Liver (tissue), 9 donors: ENCODE measurements around the gene MPPED2. TPM values are rescaled to one million over a fixed set of nuclear protein-coding genes. Genes with fewer than 3 reads are reported as not detected.

Source experiments
- DNase-seq: peaks from one replicate; pipeline ENCODE4 v3.0.0-alpha.2; 2017; ENCODE audit warnings: low spot score
- H3K27ac ChIP-seq, 2 donors: one replicate each; pipeline ENCODE4 v1.7.0; 2013; ENCODE audit warnings: inconsistent platforms in 2 of 2, low read length in 2 of 2, control low read depth in 1 of 2, low read depth in 1 of 2, mild to moderate bottlenecking in 1 of 2
- H3K27me3 ChIP-seq, 4 donors: one replicate each; pipeline versions ENCODE4 v1.6.1 to v1.7.0; 2013; ENCODE audit warnings: low read length in 3 of 4, inconsistent platforms in 1 of 4, mild to moderate bottlenecking in 1 of 4, moderate library complexity in 1 of 4; ENCODE audit not compliant: control insufficient read depth in 4 of 4, insufficient read depth in 4 of 4
- H3K36me3 ChIP-seq, 4 donors: one replicate each; pipeline versions ENCODE4 v1.6.1 to v1.7.0; 2013; ENCODE audit warnings: low read length in 3 of 4, mild to moderate bottlenecking in 3 of 4, low read depth in 1 of 4, moderate library complexity in 1 of 4; ENCODE audit not compliant: control insufficient read depth in 4 of 4, insufficient read depth in 3 of 4
- H3K4me1 ChIP-seq, 4 donors: one replicate each; pipeline versions ENCODE4 v1.6.1 to v1.7.0; 2013; ENCODE audit warnings: low read length in 3 of 4, mild to moderate bottlenecking in 3 of 4, moderate library complexity in 1 of 4; ENCODE audit not compliant: control insufficient read depth in 4 of 4, insufficient read depth in 4 of 4
- H3K4me3 ChIP-seq, 3 donors: one replicate each; pipeline versions ENCODE4 v1.6.1 to v1.7.0; 2013; ENCODE audit warnings: low read length in 3 of 3, control low read depth in 1 of 3, low read depth in 1 of 3, mild to moderate bottlenecking in 1 of 3
- H3K9ac ChIP-seq, 2 donors: one replicate each; pipeline ENCODE4 v1.7.0; 2013; ENCODE audit warnings: low read length in 2 of 2, mild to moderate bottlenecking in 2 of 2, moderate library complexity in 2 of 2, control low read depth in 1 of 2, low read depth in 1 of 2
- H3K9me3 ChIP-seq, 4 donors: one replicate each; pipeline versions ENCODE4 v1.6.1 to v1.7.0; 2013; ENCODE audit warnings: low read length in 3 of 4; ENCODE audit not compliant: control insufficient read depth in 4 of 4
- EGR1 ChIP-seq, 2 donors: IDR thresholded peaks; 2 replicates each; pipeline ENCODE4 v1.6.1; 2016 to 2018; ENCODE audit warnings: antibody characterized with exemption in 2 of 2, low read depth in 2 of 2
- FOXA1 ChIP-seq: IDR thresholded peaks from 2 replicates; pipeline ENCODE4 v1.6.1; 2016; ENCODE audit warnings: antibody characterized with exemption
- FOXA2 ChIP-seq: IDR thresholded peaks from 2 replicates; pipeline ENCODE4 v1.6.1; 2016; ENCODE audit warnings: antibody characterized with exemption
- GABPA ChIP-seq, 2 donors: IDR thresholded peaks in 1 of 2; conservative IDR thresholded peaks in 1 of 2; 2 replicates each; pipeline ENCODE4 v1.6.1; 2016; ENCODE audit warnings: antibody characterized with exemption in 2 of 2, mild to moderate bottlenecking in 1 of 2, moderate library complexity in 1 of 2
- HNF4G ChIP-seq: IDR thresholded peaks from 2 replicates; pipeline ENCODE4 v1.6.1; 2016; ENCODE audit warnings: antibody characterized with exemption
- JUND ChIP-seq, 2 donors: IDR thresholded peaks; 2 replicates each; pipeline ENCODE4 v1.6.1; 2016; ENCODE audit warnings: antibody characterized with exemption in 2 of 2
- NR2F2 ChIP-seq: IDR thresholded peaks from 2 replicates; pipeline ENCODE4 v1.6.1; 2016; ENCODE audit warnings: antibody characterized with exemption
- RAD21 ChIP-seq, 2 donors: IDR thresholded peaks; 2 replicates each; pipeline ENCODE4 v1.6.1; 2016; ENCODE audit warnings: antibody characterized with exemption in 2 of 2, mild to moderate bottlenecking in 2 of 2
- REST ChIP-seq: IDR thresholded peaks from 2 replicates; pipeline ENCODE4 v1.6.1; 2016; ENCODE audit warnings: antibody characterized with exemption, mild to moderate bottlenecking
- RXRA ChIP-seq, 2 donors: IDR thresholded peaks; 2 replicates each; pipeline ENCODE4 v1.6.1; 2017 to 2018; ENCODE audit warnings: antibody characterized with exemption in 2 of 2, mild to moderate bottlenecking in 1 of 2
- TAF1 ChIP-seq: conservative IDR thresholded peaks from 2 replicates; pipeline ENCODE4 v1.6.1; 2016; ENCODE audit warnings: antibody characterized with exemption, mild to moderate bottlenecking
- YY1 ChIP-seq: IDR thresholded peaks from 2 replicates; pipeline ENCODE4 v1.6.1; 2016; ENCODE audit warnings: antibody characterized with exemption, mild to moderate bottlenecking
- WGBS: extraction: QIAGEN DNeasy Blood & Tissue Kit; methylation state at CpG from one replicate; pipeline ENCODE4 v1.1.7; 2013; 5-methylcytosine and 5-hydroxymethylcytosine counted together
- polyA plus RNA-seq, 2 donors: library from polyadenylated mRNA; stranded (reverse) in 1 of 2; unstranded in 1 of 2; fragments of 200-250 nt in 1 of 2; fragments of >200 nt in 1 of 2; fragmentation: Nextera tagmentation in 1 of 2; extraction: Ambion mirVana in 1 of 2; gene quantifications; one replicate each; pipeline versions ENCODE4 v1.2.1 to v1.2.3, GENCODE V29; 2013 to 2015
- total RNA-seq, 2 donors: library from RNA; depleted of rRNA; stranded (reverse); fragments of >200 nt; gene quantifications; one replicate each; pipeline ENCODE4 v1.2.3, GENCODE V29; 2014
- TF ChIP-seq, protein P1 (sequence below): fragments of 150-350 bp; IDR thresholded peaks from 2 replicates; pipeline ENCODE4 v1.5.1; 2017; ENCODE audit warnings: improper control_type of control experiment, low read depth, low read length; ENCODE audit not compliant: missing input control
- TF ChIP-seq, protein P2 (sequence below): IDR thresholded peaks from 2 replicates; pipeline ENCODE4 v1.6.1; 2016; ENCODE audit warnings: antibody characterized with exemption
- TF ChIP-seq, protein P3 (sequence below): IDR thresholded peaks from 2 replicates; pipeline ENCODE4 v1.6.1; 2016; ENCODE audit warnings: antibody characterized with exemption
- TF ChIP-seq, protein P4 (sequence below): IDR thresholded peaks from 2 replicates; pipeline ENCODE4 v1.6.1; 2016; ENCODE audit warnings: antibody characterized with exemption
- donor health status: healthy.
- donor health status: healthy.
- donor health status: healthy.
- donor health status: healthy.
- donor health status: healthy.

The MPPED2 gene
- total and polyA plus RNA-seq, 4 donors = 0.22 to 1.6 (median 0.47) TPM

DNA sequence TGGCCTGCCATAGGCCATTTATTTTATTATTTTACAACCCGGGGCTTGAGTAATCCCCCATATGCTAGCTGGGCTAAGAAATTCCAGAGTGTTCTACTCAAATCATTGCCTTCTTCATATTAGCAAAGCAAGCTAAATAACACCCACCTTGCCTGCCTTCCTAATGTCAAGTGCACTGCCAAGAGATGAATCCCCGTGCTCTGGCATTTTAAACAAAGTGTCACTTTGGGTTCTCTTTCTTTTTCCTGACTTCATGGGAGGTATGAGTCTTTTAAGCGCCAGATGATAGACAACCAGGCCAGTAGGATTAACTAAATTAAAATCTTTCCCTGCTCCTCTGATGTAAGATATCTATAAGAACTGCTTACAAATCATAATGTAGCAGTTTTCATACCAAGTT is 4.5 kb downstream of the MPPED2 start:
- WGBS = 91% methylated on average over 3 of the region's 3 CpGs
- TF ChIP-seq JUND (IDR thresholded peaks at IDR 0.05) (no peak), FOXA2 (no peak), NR2F2 (no peak)
- TF ChIP-seq, protein P1, sequence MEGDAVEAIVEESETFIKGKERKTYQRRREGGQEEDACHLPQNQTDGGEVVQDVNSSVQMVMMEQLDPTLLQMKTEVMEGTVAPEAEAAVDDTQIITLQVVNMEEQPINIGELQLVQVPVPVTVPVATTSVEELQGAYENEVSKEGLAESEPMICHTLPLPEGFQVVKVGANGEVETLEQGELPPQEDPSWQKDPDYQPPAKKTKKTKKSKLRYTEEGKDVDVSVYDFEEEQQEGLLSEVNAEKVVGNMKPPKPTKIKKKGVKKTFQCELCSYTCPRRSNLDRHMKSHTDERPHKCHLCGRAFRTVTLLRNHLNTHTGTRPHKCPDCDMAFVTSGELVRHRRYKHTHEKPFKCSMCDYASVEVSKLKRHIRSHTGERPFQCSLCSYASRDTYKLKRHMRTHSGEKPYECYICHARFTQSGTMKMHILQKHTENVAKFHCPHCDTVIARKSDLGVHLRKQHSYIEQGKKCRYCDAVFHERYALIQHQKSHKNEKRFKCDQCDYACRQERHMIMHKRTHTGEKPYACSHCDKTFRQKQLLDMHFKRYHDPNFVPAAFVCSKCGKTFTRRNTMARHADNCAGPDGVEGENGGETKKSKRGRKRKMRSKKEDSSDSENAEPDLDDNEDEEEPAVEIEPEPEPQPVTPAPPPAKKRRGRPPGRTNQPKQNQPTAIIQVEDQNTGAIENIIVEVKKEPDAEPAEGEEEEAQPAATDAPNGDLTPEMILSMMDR = no peak

DNA sequence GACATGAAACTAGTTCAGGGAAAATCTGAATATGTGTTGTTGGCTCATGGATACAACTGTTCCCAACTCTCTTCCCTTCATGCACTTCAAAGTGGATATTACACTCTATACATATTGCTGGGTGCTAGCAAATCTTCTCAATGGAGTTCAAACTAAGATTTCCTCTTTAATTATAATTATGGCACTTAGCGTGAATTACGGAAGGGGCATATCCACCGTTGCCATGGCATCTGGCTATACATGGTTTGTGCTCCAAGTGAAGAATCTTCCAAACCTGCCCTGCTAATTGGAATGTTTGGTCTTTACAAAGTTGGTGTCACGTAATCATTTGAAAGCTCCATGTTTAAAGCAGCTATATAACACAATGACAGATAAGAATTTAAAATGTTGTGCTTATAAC is 5.6 kb downstream of the MPPED2 start:
- H3K36me3 ChIP-seq = no peaks in the 10 kb centered on the region
- WGBS = 76% methylated on average over 4 of the region's 4 CpGs
- H3K9me3 ChIP-seq = no peaks in the 10 kb centered on the region
- TF ChIP-seq REST (no peak), NR2F2 (no peak), GABPA (IDR thresholded peaks at IDR 0.05 in 1 of 2, conservative IDR thresholded peaks at IDR 0.05 in 1 of 2) (no peak), TAF1 (no peak), RXRA (IDR thresholded peaks at IDR 0.05) (no peak), RAD21 (IDR thresholded peaks at IDR 0.05) (no peak), FOXA1 (no peak), HNF4G (no peak), FOXA2 (no peak), JUND (IDR thresholded peaks at IDR 0.05) (no peak), YY1 (no peak), EGR1 (IDR thresholded peaks at IDR 0.05; ENCODE audit: low read depth in 2 of 2) (no peak)
- TF ChIP-seq, protein P1 = no peak
- TF ChIP-seq, protein P2, sequence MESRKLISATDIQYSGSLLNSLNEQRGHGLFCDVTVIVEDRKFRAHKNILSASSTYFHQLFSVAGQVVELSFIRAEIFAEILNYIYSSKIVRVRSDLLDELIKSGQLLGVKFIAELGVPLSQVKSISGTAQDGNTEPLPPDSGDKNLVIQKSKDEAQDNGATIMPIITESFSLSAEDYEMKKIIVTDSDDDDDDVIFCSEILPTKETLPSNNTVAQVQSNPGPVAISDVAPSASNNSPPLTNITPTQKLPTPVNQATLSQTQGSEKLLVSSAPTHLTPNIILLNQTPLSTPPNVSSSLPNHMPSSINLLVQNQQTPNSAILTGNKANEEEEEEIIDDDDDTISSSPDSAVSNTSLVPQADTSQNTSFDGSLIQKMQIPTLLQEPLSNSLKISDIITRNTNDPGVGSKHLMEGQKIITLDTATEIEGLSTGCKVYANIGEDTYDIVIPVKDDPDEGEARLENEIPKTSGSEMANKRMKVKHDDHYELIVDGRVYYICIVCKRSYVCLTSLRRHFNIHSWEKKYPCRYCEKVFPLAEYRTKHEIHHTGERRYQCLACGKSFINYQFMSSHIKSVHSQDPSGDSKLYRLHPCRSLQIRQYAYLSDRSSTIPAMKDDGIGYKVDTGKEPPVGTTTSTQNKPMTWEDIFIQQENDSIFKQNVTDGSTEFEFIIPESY = no peak
- TF ChIP-seq, protein P3, sequence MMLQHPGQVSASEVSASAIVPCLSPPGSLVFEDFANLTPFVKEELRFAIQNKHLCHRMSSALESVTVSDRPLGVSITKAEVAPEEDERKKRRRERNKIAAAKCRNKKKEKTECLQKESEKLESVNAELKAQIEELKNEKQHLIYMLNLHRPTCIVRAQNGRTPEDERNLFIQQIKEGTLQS = no peak
- TF ChIP-seq, protein P4, sequence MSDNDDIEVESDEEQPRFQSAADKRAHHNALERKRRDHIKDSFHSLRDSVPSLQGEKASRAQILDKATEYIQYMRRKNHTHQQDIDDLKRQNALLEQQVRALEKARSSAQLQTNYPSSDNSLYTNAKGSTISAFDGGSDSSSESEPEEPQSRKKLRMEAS = no peak
- H3K4me3 ChIP-seq = no peak overlapping the region
- H3K4me1 ChIP-seq = peaks cover 1 to 14% (median 9%) of the 10 kb centered on the region in 4 donors
- no peaks in the 10 kb centered on the region for H3K27me3 ChIP-seq
- no peak overlapping the region for H3K9ac ChIP-seq
- no peak overlapping the region for H3K27ac ChIP-seq
- DNase-seq = no peak

More for the DNA sequence above, 4.5 kb downstream of the MPPED2 start:
- no peak overlapping the region for H3K4me3 ChIP-seq
- H3K36me3 ChIP-seq = no peaks in the 10 kb centered on the region
- H3K4me1 ChIP-seq = peaks cover 1 to 21% (median 14%) of the 10 kb centered on the region in 4 donors
- no peak overlapping the region for H3K9ac ChIP-seq
- H3K27me3 ChIP-seq = no peaks in the 10 kb centered on the region
- no peak for DNase-seq
- H3K27ac ChIP-seq = no peak overlapping the region
- H3K9me3 ChIP-seq = no peaks in the 10 kb centered on the region
